Natural killer cell treated with Interleukin-12 subunit alpha and Interleukin-12 subunit beta and Interleukin-15 and Interleukin-18, amount 100 ng/mL, for 72 hours (primary cell): ENCODE results near the gene FCHSD2. TPM values are rescaled to one million over a fixed set of nuclear protein-coding genes. Genes with fewer than 3 reads are reported as not detected.

Experiments used
- ATAC-seq, 2 donors: fragments of 150-1000 bp; cut with Tn5 transposase in 1 of 2; sonication (Bioruptor Pico), chemical (Tn5 transposase) in 1 of 2; 2 replicates each; pipeline ENCODE4 v1.10.0; 2021
- DNase-seq: peaks from one replicate; pipeline ENCODE4 v3.0.0; 2022; ENCODE audit warnings: low spot score
- H3K27ac Mint-ChIP-seq, 2 donors: 1 replicate in 1 of 2; 2 replicates in 1 of 2; pipeline ENCODE4 v1.8.0; 2022; ENCODE audit warnings: mixed read lengths in 2 of 2, mild to moderate bottlenecking in 1 of 2, moderate library complexity in 1 of 2
- H3K27me3 Mint-ChIP-seq, 2 donors: 1 replicate in 1 of 2; 2 replicates in 1 of 2; pipeline ENCODE4 v1.8.0; 2022; ENCODE audit warnings: mixed read lengths in 2 of 2
- H3K36me3 Mint-ChIP-seq: one replicate; pipeline ENCODE4 v1.8.0; 2022; ENCODE audit warnings: mixed read lengths
- H3K4me1 Mint-ChIP-seq, 2 donors: 1 replicate in 1 of 2; 2 replicates in 1 of 2; pipeline ENCODE4 v1.8.0; 2022; ENCODE audit warnings: low read depth in 2 of 2, mixed read lengths in 2 of 2, mild to moderate bottlenecking in 1 of 2
- H3K4me3 Mint-ChIP-seq: one replicate; pipeline ENCODE4 v1.8.0; 2022; ENCODE audit warnings: mixed read lengths
- H3K9me3 Mint-ChIP-seq: 2 replicates; pipeline ENCODE4 v1.8.0; 2022; ENCODE audit warnings: mixed read lengths
- total RNA-seq, 2 donors: library from RNA; stranded (reverse); gene quantifications; one replicate each; pipeline ENCODE4 v1.2.3, GENCODE V29; 2022

Gene FCHSD2
- total RNA-seq, 2 donors from 2014 or later: 58.8 to 77.3 TPM

- H3K9me3 Mint-ChIP-seq: no peaks in the 10 kb centered on the region
Measured at GRCh38 chr11:73177778-73178539, 35.8 kb upstream of the FCHSD2 start.

GRCh38 chr11:73177380-73177777 is 35.3 kb upstream of the FCHSD2 start:
- DNase-seq (no peak), ATAC-seq (no peak)
- Mint-ChIP-seq H3K4me3 (no peak overlapping the region), H3K36me3 (no peaks in the 10 kb centered on the region), H3K27me3 (peaks cover 0 to 5% of the 10 kb centered on the region in 2 donors), H3K9me3 (no peaks in the 10 kb centered on the region), H3K27ac (peak overlapping the region in 1 of 2 donors; percentile 59), H3K4me1 (peaks cover 11 to 16% of the 10 kb centered on the region in 2 donors)

More at GRCh38 chr11:73177778-73178539, 35.8 kb upstream of the FCHSD2 start:
- Mint-ChIP-seq H3K4me3 (no peak overlapping the region), H3K36me3 (no peaks in the 10 kb centered on the region), H3K27me3 (peaks cover 3 to 5% of the 10 kb centered on the region in 2 donors), H3K27ac (peak overlapping the region in 1 of 2 donors; percentile 84), H3K4me1 (peaks cover 11 to 16% of the 10 kb centered on the region in 2 donors)
- DNase-seq: peak; percentile 83
- ATAC-seq: peak; percentile 92 to 94

- peaks cover 0 to 5% of the 10 kb centered on the region in 2 donors for H3K27me3 Mint-ChIP-seq
- peak overlapping the region in 1 of 2 donors; percentile 29 for H3K27ac Mint-ChIP-seq
- no peaks in the 10 kb centered on the region for H3K36me3 Mint-ChIP-seq
Measured at GRCh38 chr11:73176874-73177155, 34.7 kb upstream of the FCHSD2 start.

GRCh38 chr11:73176145-73176873 is 34.2 kb upstream of the FCHSD2 start:
- H3K4me1 Mint-ChIP-seq: peaks cover 11 to 16% of the 10 kb centered on the region in 2 donors

More at GRCh38 chr11:73176874-73177155, 34.7 kb upstream of the FCHSD2 start:
- no peaks in the 10 kb centered on the region for H3K9me3 Mint-ChIP-seq
- no peak overlapping the region for H3K4me3 Mint-ChIP-seq
- no peak for ATAC-seq
- peaks cover 11 to 16% of the 10 kb centered on the region in 2 donors for H3K4me1 Mint-ChIP-seq
- no peak for DNase-seq

GRCh38 chr11:73175551-73176144 is 33.5 kb upstream of the FCHSD2 start:
- Mint-ChIP-seq H3K27ac (peak overlapping the region in 1 of 2 donors; percentile 29), H3K4me1 (peaks cover 11 to 16% of the 10 kb centered on the region in 2 donors), H3K9me3 (no peaks in the 10 kb centered on the region), H3K4me3 (no peak overlapping the region), H3K36me3 (no peaks in the 10 kb centered on the region), H3K27me3 (peaks cover 0 to 3% of the 10 kb centered on the region in 2 donors)
- DNase-seq: no peak
- ATAC-seq: no peak

More at GRCh38 chr11:73176145-73176873, 34.2 kb upstream of the FCHSD2 start:
- Mint-ChIP-seq H3K27me3 (peaks cover 0 to 5% of the 10 kb centered on the region in 2 donors), H3K27ac (peak overlapping the region in 1 of 2 donors; percentile 29), H3K4me3 (no peak overlapping the region), H3K36me3 (no peaks in the 10 kb centered on the region), H3K9me3 (no peaks in the 10 kb centered on the region)
- no peak for ATAC-seq
- DNase-seq: no peak

GRCh38 chr11:73174495-73174791 is 32.3 kb upstream of the FCHSD2 start:
- Mint-ChIP-seq H3K27ac (peak overlapping the region in 1 of 2 donors; percentile 51), H3K36me3 (no peaks in the 10 kb centered on the region), H3K9me3 (no peaks in the 10 kb centered on the region), H3K27me3 (peaks cover 0 to 3% of the 10 kb centered on the region in 2 donors), H3K4me1 (peaks cover 11 to 16% of the 10 kb centered on the region in 2 donors), H3K4me3 (no peak overlapping the region)
- no peak for ATAC-seq
- no peak for DNase-seq

GRCh38 chr11:73173755-73174494 is 31.8 kb upstream of the FCHSD2 start:
- DNase-seq: no peak
- peaks cover 0 to 3% of the 10 kb centered on the region in 2 donors for H3K27me3 Mint-ChIP-seq
- no peak overlapping the region for H3K4me3 Mint-ChIP-seq
- H3K27ac Mint-ChIP-seq: peak overlapping the region in 1 of 2 donors; percentile 51
- H3K4me1 Mint-ChIP-seq: peaks cover 11 to 16% of the 10 kb centered on the region in 2 donors
- H3K36me3 Mint-ChIP-seq: no peaks in the 10 kb centered on the region
- no peak for ATAC-seq
- H3K9me3 Mint-ChIP-seq: no peaks in the 10 kb centered on the region

GRCh38 chr11:73172992-73173656 is 31.0 kb upstream of the FCHSD2 start:
- no peak overlapping the region for H3K4me3 Mint-ChIP-seq

GRCh38 chr11:73171436-73172161 is 29.5 kb upstream of the FCHSD2 start:
- no peak for DNase-seq
- H3K9me3 Mint-ChIP-seq: no peaks in the 10 kb centered on the region
- no peak for ATAC-seq
- no peak overlapping the region for H3K4me3 Mint-ChIP-seq
- H3K4me1 Mint-ChIP-seq: peaks cover 6% of the 10 kb centered on the region in 2 donors
- H3K27ac Mint-ChIP-seq: peak overlapping the region in 1 of 2 donors; percentile 8
- H3K27me3 Mint-ChIP-seq: no peaks in the 10 kb centered on the region
- no peaks in the 10 kb centered on the region for H3K36me3 Mint-ChIP-seq

More at GRCh38 chr11:73172992-73173656, 31.0 kb upstream of the FCHSD2 start:
- H3K4me1 Mint-ChIP-seq: peaks cover 8 to 13% of the 10 kb centered on the region in 2 donors
- H3K27ac Mint-ChIP-seq: peak overlapping the region in 1 of 2 donors; percentile 24
- peaks cover 0 to under 1% of the 10 kb centered on the region in 2 donors for H3K27me3 Mint-ChIP-seq
- ATAC-seq: no peak
- DNase-seq: no peak
- H3K36me3 Mint-ChIP-seq: no peaks in the 10 kb centered on the region
- H3K9me3 Mint-ChIP-seq: no peaks in the 10 kb centered on the region

- H3K27me3 Mint-ChIP-seq: no peaks in the 10 kb centered on the region
- H3K36me3 Mint-ChIP-seq: no peaks in the 10 kb centered on the region
- ATAC-seq (no peak), DNase-seq (no peak)
- no peak overlapping the region for H3K4me3 Mint-ChIP-seq
- H3K27ac Mint-ChIP-seq: peak overlapping the region in 1 of 2 donors; percentile 8
- no peaks in the 10 kb centered on the region for H3K9me3 Mint-ChIP-seq
- H3K4me1 Mint-ChIP-seq: peaks cover 2 to 6% of the 10 kb centered on the region in 2 donors
Measured at GRCh38 chr11:73170140-73170539, 28.0 kb upstream of the FCHSD2 start.

- H3K27ac Mint-ChIP-seq: peak overlapping the region in 1 of 2 donors; percentile 1
- H3K36me3 Mint-ChIP-seq: no peaks in the 10 kb centered on the region
- no peaks in the 10 kb centered on the region for H3K27me3 Mint-ChIP-seq
Measured at GRCh38 chr11:73168925-73169579, 26.9 kb upstream of the FCHSD2 start.

GRCh38 chr11:73167363-73167954 is 25.3 kb upstream of the FCHSD2 start:
- no peak for DNase-seq
- peak overlapping the region in 1 of 2 donors; percentile 21 for H3K27ac Mint-ChIP-seq

More at GRCh38 chr11:73168925-73169579, 26.9 kb upstream of the FCHSD2 start:
- Mint-ChIP-seq H3K4me1 (peaks cover 0 to 2% of the 10 kb centered on the region in 2 donors), H3K9me3 (no peaks in the 10 kb centered on the region), H3K4me3 (no peak overlapping the region)
- DNase-seq (no peak), ATAC-seq (no peak)

More at GRCh38 chr11:73167363-73167954, 25.3 kb upstream of the FCHSD2 start:
- ATAC-seq: no peak
- Mint-ChIP-seq H3K4me1 (peaks cover 0 to 4% of the 10 kb centered on the region in 2 donors), H3K27me3 (no peaks in the 10 kb centered on the region), H3K4me3 (no peak overlapping the region), H3K9me3 (no peaks in the 10 kb centered on the region), H3K36me3 (no peaks in the 10 kb centered on the region)
